Activated CD4-positive, alpha-beta T cell treated with anti-CD3 and anti-CD28 coated beads for 1 hour (primary cell): ENCODE data around the gene HAUS1.
"Not testable (repeated sequence)": the region's sequence is repeated elsewhere in the genome, so short reads cannot be mapped to it uniquely, and the experiment has no call there.

ENCODE experiments used
- DNase-seq: peaks from one replicate; pipeline ENCODE4 v3.0.0-alpha.2; 2020

Gene HAUS1

DNA sequence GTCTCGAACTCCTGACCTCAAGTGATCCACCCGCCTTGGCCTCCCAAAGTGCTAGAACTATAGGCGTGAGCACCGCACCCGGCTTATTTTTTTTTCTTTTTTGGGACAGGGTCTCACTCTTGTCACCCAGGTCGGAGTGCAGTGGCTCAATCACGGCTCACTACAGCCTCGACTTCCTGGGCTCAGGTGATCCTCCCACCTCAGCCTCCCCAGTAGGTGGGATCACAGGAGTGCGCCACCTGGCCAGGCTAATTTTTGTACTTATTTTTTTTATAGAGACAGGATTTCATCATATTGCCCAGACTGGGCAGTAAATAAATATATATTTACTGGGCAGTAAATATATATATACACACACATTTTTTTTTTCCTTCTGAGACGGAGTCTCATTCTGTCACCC, 8.7 kb upstream of the HAUS1 start:
- DNase-seq, result no peak

DNA sequence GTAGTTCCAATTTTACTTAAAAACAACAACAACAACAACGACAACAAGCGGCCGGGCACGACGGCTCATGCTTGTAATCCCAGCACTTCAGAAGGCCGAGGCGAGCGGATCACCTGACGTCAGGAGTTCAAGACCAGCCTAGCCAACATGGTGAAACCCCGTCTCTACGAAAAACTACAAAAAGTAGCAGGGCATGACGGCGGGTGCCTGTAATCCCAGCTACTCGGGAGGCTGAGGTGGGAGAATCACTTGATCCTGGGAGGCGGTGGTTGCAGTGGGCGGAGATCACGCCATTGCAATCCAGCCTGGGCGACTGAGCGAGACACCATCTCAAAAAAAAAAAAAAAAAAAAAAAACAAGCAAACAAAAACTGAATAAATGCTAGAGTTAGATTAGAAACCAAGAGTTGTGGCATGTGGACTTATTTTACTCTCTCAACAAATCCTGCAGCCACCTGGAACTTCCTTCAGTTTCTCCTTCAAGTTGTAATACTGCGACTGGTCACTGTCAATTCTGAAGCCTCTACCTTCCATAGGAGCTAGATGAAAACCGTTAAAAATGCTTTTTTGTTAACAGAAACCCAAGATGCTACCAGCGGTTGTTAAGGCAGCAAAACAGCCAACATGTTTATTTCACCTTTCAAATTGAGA, 7.4 kb upstream of the HAUS1 start:
- DNase-seq, result no peak

DNA sequence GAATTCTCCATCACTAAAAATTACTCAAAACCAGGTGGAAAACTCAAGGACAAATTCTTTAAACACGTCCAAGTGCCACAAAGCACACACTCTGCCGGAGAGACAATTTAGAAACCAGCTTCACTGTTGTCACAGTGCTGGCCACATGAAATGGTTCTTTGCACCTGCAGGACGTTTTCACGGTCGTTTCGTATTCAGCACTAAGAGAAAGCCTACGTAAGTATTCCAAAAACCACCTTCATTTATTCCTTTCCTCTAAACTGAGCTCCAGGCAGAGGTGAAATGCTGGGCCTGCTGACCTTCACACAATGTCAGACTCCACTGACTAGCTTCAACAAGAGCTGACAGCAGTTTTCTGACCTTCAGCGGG, 6.8 kb upstream of the HAUS1 start:
- no peak for DNase-seq

DNA sequence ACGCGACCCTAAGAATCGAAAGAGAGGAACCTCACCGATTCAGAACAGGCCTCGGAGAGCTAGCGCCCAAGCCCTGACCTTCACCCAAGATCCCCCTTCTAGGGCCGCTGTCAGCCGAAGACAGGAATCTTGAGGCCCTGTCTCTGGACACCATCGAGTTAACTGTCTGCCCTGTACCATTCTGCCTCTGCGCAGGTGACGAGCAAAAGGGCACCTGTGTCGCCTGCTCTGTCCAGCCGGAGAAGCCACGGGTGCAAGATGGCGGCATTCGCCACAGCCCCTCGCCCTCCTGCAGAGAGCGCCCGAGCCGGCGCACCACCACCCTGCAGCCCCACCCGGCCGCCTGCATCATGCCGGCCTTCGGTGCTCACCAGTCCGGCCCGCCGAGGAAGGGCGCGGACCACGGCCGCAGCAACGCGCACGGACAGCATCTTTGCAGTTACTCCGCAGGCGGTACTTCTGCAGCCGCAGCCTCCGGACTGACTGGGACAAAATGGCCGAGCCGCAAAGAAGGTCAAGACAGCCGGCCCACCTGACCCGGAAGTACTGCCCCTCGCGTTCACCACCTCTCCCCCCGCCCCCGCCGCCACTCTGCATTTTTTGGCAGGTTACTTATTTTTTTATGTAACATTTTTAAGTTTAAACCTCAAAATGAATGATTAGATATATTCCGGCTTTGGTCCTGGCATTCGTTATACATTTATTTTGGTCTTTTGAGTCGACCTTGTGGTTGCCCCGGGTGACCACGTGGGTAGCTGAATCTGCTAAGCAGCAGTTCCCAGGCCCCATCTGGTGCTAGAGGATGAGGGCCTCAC, 6.2 kb upstream of the HAUS1 start, which contains the start of gene ATP5F1A:
TSS of gene ATP5F1A (minus strand) at position 496 of the 815 bp plus-strand sequence. CDS start at position 431, 65 bp downstream.
- peak; percentile 78 for DNase-seq

DNA sequence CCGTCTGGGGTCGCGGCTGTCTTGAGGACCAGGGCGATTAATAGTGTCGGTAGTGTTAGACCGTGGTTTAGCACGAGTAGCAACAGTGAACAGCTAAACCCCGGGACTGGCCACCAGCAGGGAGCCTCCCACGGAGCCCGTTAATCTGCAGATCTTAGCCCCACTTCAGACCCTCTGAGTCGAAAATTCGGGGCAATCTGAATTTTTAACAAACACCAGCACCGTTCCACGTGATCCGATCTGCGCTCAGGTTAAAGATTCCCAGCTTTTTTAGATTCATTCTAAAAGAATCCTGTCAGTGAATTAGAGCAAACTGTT, 5.6 kb upstream of the HAUS1 start:
- no peak for DNase-seq

DNA sequence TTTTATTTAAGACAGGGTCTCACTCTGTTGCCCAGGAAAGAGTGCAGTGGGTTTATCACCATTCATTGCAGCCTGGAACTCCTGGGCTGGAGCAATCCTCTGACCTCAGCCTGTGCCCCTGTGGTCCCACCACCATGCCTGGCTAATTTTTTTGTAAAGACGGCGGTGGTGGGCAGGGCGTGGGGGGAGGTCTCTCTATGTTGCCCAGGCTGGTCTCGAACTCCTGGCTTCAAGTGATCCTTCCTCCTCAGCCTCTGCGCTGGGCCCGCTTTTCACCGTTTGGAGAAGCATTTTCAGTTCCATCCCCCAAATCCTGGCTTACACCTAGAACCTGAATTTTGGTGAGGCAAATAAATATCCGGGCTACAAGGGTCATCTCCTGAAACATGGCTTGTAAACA, 4.7 kb upstream of the HAUS1 start:
- DNase-seq, result no peak

DNA sequence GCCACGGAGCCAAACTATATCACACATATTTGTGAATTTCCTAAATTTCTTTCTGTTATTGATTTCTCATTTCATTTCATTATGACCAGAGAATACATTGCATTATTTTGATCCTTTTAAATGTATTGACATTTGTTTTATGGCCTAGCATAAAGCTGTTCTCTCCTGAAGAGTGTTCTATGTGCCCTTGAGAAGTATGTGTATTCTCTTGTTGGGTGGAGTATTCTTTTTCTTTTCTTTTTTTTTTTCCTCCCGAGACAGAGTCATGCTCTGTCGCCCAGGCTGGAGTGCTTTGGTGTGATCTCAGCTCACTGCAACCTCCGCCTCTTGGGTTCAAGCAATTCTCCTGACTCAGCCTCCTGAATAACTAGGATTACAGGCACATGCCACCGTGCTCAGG, 5.2 kb downstream of the HAUS1 start:
- DNase-seq, result no peak

DNA sequence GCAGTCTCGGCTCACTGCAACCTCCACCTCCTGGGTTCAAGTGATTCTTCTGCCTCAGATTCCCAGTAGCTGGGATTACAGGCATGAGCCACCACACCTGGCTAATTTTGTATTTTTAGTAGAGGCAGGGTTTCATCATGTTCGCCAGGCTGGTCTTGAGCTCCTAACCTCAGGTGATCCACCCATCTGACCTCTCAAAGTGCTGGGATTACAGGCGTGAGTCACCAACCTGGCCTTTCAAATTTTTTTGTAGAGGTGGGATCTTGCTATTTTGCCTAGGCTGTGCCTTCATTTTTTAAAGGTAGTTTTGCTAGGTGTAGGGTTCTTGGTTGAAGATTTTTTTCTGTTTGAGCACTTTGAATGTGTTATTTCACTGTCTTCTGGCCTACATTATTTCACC, 6.2 kb downstream of the HAUS1 start:
- DNase-seq, result no peak

DNA sequence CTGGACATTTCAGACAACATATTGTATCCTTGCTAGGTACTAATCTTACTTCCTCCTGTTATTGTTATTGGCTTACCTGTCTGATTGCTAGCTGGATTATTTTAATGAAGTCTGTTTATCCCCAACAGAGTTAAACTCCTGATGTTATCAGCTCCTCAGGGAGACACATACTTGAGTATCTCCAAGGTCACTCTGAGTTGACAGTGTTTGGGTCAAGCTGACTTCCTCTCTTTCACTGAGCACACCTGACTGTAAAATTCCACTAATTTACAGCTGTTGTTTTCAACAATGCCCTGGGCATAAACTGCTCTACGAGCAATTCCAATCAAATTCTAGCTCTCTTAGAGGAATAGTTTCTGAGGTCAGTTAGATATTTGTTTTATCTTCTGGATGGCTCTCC, 9.6 kb downstream of the HAUS1 start:
- DNase-seq, result no peak

DNA sequence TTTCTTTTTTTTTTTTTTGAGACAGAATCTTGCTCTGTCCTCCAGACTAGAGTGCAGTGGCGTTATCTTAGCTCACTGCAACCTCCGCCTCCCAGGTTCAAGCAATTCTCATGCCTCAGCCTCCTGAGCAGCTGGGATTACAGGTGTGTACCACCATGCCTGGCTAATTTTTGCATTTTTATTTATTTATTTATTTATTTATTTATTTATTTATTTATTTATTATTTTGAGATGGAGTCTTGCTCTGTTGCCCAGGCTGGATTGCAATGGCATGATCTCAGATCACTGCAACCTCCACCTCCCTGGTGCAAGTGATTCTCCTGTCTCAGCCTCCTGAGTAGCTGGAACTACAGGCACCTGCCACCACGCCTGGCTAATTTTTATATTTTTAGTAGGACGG, 22.4 kb downstream of the HAUS1 start:
- not testable (repeated sequence) for DNase-seq

DNA sequence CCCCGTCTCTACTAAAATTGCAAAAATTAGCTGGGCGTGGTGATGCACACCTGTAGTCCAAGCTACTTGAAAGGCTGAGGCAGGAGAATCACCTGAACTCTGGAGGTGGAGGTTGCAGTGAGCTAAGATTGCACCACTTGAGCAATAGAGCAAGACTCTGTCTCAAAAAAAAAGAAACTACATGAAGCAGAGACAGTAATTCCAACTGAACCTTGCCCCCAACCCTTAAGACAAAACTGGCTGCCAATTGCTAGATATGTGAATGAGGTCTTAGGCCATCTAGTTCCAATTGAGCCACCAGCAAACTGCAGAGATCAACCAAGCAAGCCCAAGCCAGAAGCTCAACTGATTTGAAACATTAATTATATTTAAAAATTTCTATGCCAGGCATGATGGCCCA, 25.9 kb downstream of the HAUS1 start:
- no peak for DNase-seq

DNA sequence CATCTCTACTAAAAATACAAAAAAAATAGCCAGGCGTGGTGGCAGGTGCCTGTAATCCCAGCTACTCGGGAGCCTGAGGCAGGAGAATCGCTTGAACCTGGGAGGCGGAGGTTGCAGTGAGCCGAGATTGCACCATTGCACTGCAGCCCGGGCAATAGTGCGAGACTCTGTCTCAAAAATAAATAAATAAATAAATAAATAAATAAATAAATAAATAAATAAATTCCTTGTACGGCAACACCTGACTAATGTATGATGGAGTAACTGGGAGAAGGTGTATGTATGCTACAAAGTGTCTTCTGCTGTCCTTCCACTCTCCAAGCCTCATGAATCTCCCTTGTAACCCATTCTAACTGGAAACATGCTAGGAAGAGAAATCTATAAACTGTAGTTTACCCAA, 26.4 kb downstream of the HAUS1 start:
- not testable (repeated sequence) for DNase-seq

DNA sequence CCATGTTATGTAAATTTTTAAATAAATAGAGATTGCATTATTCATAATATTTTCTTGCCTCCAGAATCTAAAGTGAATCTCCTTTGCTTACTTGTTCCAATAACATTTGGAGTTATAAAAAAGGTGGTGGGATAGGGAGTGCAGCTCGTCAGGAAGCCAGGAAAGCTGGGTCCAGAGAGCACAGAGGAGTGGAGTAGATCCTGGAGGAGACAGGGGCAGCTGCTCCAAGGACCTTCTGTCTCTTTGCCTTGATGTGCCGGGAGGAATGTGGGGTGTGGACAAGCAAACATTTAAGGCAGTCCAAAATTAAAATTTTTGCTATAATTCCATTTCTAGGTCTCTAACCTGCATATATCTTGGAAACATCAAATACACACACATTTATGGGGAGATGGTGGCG, 29.3 kb downstream of the HAUS1 start:
- no peak for DNase-seq

DNA sequence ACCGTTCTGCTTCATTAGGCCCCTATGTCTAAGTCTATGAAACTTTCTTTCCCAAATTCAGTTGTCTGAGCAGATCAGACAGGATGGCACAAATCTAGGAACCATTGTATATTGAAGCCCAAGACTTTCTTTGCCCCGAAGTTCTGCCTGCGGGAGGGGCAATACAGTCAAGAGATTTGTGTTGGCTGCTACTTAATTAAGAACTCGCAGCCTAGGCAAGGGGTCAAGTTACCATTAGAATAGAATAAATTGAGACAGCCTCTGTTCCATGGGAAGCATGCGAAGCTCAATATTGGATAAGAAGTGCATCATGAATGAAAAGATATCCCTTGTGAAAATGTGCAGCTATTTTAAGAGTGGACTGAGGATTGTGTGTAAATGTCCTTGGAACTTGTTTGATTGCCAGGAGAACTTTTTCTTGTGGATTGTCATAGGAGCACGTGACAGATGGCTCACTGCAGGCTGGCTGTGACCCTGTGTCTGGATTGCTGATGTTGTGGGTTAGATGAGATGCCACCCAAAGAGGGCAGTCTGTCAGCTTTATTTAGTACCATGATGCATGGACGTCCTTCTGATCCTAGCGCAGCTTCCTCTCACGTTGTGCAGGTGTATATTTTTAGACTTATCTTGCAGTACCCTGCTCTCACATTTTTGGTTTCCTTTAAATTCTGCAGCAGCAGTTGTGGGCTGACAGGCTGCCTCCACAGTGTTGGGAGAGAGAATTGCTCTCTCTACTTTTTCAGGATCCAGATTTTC, 30.9 kb downstream of the HAUS1 start:
- DNase-seq, result no peak

DNA sequence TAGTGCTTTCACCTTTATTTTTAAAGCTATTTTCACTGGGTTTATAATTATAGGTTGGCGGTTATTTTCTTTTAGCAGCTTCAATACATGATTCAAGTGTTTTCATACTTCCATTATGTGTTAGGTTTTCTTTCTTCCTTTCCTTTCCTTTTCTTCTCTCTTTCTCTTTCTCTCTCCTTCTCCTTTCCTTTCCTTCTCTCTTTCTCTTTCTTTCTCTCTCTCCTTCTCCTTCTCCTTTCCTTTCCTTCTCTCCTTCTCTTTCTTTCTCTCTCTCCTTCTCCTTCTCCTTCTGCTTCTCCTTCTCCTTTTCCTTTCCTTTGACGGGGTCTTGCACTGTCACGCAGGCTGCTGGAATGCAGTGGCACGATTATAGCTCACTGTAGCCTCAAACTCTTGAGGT, 36.0 kb downstream of the HAUS1 start:
- DNase-seq, result no peak

DNA sequence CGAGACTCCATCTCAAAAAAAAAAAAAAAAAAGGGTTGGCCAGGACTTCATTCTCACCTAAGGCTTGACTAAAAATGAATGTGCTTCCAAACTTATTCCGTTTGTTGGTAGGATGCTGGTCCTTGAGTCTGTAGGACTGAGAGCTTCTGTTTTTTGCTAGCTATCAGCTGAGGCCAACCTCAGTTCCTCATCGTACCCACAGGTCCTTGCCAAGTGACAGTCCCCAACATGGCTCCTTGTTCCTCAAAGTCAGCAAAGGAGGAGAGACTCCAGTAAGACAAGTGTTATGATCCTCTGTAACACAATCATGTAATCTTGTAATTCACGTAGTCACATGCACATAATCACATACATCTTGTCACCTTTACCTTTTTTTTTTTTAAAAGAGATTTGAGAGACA, 37.0 kb downstream of the HAUS1 start:
- no peak for DNase-seq

DNA sequence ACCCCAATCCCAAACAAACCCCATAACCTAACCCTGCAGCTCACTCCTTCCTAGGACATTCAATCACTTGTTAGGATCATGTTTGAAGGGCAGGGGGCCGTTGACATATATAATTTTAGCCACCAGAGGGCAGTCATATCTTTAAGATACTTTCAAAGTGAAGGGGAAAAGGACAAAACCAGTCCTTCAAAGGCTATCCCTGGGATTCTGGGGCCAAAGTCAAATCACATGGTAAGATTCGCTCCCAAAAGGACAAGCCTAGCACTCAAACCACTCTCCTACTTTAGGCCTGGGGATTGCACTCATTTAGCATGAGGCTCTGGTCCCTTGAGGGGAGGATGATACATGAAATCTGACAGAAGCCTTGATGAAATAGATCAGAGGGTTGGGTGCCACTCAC, 44.6 kb downstream of the HAUS1 start:
- no peak for DNase-seq

DNA sequence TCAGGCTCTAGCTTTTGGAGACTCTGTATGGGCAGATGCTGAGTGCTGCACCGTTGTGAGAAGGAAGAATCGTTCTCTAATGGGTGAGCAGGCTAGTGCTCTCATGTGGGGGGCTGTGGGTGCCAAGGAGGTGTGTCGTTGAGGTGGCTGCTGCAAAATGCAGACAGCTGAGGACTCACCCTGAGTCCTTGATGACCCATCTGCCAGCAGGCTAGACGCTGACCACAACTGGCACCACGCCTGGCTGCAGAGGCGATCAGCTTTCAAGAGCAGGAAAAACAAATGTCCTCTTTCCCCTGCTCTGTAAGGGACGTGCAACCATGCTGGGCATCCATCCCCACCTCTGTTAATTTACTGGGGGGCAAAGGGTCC, 48.2 kb downstream of the HAUS1 start:
- no peak for DNase-seq

DNA sequence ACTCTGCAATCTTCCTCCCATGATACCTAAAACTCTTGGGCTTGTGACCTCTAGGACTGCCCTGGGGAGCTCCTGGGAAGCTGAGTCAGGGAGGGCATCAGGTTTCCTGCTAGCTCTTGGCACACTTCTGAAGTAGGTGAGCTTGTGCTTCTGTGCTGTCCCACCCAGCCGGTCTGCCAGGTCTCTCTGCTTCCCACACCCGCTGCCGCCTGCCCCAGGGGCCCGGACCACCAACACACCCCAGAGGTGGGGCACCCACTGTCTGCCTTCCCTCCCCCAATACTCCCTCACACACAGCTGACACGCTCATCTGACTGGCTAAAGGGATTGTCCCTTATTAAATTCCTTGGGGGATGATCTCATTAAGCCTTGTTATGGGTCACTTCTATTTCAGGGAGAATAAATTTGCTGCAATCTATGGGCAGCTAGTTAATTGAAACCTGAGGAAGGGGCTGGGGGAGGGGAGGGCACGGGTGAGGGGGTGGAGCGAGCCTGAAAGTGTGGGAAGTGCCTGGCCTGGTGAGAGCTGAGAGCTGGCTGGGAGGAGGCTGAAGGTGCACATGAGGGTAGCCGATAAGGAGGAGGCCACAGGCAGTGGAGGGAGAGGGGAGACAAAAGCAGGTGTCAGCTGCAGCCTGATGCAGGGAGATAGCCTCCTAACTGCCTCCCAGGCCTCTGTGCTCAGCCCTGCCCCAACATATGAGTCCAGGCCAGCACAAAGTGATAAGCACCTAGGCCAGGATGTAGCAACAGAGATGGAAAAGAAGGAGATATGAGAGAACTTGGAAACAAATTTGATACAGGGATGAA, 48.8 kb downstream of the HAUS1 start:
- no peak for DNase-seq

DNA sequence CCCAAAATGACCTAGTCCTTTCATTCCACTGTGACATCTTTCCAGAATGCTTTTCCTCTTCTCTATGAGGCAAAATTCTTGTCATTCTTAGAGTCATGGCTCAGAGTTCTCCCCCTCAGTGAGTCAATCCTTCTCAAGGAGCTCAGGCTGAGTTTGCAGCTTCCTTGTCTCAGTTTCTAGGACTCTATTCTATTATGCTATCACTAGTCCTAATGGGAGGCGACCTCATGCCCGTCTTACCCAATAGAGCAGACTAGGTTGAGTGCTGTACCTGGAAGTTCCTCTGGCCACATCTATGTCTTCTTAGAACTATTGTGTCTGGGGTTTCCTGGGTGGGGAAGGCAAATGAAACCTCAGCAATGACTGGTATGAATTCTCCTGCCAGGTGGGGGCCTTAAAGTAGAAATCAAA, 51.5 kb downstream of the HAUS1 start:
- no peak for DNase-seq

DNA sequence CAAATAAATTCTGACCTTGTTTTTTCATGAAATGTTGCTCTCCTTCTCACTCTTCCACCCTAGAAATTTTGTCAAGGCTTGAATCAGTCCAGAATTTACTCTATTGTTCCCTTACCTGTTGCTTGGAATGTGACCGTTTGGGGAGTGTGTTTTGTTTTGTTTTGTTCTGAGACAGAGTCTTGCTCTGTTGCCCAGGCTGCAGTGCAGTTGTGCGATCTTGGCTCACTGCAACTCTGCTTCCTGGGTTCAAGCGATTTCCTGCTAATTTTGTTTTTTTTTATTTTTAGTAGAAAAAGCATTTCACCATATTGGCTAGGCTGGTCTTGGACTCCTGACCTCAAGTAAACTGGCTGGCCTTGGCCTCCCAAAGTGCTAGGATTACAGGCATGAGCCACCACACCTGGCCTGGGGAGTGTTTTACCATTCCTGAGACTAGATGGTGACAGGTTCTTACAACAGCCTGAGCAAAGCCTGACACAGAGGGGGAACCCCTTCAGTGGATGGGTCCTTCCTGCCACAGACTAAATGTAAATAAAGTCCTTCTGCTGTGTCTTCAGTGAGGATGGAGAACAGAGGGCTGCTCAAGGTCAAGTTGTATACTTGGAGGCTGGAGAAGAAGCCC, 52.0 kb downstream of the HAUS1 start:
- no peak for DNase-seq

DNA sequence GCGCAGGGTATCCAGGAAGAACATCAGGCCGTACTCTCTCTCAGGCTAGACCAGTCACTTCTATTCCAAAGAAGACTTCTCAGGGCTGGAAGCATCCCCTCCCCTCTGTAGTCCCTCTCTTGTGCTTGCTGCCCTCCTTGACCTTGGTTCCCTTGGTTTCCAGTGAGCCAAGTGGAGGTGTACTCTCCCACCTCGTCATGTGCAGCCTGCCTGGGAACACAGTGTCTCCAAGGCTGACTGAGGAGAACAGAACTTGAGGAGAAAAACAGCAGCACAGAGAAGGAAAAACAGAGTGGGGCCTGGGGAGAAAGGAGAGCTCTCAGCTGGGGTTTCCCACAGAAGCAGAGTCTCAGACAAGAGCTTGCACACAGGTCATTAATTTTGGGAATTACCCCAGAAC, 52.7 kb downstream of the HAUS1 start:
- no peak for DNase-seq

DNA sequence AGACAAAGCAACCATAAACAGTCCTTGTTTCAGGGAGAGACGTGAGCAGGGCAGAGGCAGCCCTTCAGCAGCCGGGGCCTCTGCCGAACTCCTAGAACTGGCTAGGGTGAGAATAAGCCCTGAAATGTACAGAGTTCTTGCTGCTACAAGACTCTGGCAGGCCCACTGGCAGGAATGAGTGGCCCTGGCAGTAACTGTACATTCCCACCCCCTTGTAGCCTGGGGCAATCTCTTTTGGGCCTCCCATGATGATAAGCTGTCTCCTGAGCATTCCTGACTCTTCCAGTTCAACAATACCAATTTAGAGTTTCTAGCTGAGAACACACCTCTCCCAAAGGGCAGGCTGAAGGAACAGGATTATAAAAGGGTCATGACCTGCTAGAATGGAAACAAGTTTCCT, 54.3 kb downstream of the HAUS1 start:
- no peak for DNase-seq
